PFSK-1 (cell line): ENCODE data around the gene OR10S1.

Source experiments
- POLR2AphosphoS5 ChIP-seq: IDR thresholded peaks from 2 replicates; pipeline ENCODE4 v1.6.1; 2012; ENCODE audit warnings: low read depth, mild to moderate bottlenecking, control low read depth, low read length, moderate library complexity
- REST ChIP-seq, 2 experiments: IDR thresholded peaks; 2 replicates each; pipeline versions ENCODE4 v1.6.1 to v1.8.0; 2011 to 2012; ENCODE audit warnings: low read depth in 2 of 2, low read length in 2 of 2, control low read depth in 1 of 2, inconsistent platforms in 1 of 2, mild to moderate bottlenecking in 1 of 2, moderate library complexity in 1 of 2; ENCODE audit not compliant: insufficient read depth in 1 of 2
- SIN3A ChIP-seq: IDR thresholded peaks from 2 replicates; pipeline ENCODE4 v1.6.1; 2012; ENCODE audit warnings: mild to moderate bottlenecking, low read length, moderate library complexity, borderline replicate concordance; ENCODE audit not compliant: insufficient read depth

DNA sequence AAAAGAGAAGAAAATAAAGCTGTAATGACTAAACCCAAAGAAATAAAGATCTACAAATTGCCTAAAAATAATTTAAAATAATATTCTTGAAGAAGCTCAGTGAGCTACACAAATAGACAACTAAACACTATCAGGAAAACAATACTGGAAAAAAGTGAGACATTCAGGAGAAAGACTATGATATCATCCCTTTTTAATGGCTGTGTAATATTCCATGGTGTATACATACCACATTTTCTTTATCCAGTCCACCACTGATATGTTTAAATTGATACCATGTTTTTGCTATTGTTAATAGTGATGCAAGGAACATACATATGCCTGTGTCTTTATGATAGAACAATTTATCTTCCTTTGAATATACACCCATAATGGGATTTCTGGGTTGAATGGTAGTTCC is 20.8 kb downstream of the OR10S1 start:
- TF ChIP-seq SIN3A (no peak), REST (IDR thresholded peaks at IDR 0.05; ENCODE audit: insufficient read depth in 1 of 2, low read depth in 2 of 2, low read length in 2 of 2) (no peak), POLR2AphosphoS5 (no peak)
